Measurements from ENCODE around the gene VIM.
A peak's percentile ranks its signal among the peaks of the same experiment; 100 is the strongest.

VIM gene

DNA sequence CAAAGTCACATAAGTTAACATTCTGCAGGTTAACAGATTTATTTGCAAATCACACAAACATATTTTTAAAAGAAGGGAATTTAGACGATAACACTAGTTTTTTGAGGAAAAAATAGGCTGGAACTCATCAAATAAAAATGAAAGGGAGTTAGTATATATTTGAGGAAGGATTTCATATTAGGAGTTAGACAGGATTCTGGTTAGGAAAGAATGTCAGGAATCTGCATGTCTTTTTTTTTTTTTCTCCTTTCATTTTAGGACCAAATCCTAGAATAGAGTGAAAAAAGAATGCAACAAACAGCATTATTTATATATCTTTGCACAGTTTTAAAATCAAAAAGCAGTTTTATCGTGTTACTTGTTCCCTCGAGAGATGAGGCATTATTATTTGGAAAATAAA is 17.7 kb upstream of the VIM start:
- no peak for DNase-seq

DNA sequence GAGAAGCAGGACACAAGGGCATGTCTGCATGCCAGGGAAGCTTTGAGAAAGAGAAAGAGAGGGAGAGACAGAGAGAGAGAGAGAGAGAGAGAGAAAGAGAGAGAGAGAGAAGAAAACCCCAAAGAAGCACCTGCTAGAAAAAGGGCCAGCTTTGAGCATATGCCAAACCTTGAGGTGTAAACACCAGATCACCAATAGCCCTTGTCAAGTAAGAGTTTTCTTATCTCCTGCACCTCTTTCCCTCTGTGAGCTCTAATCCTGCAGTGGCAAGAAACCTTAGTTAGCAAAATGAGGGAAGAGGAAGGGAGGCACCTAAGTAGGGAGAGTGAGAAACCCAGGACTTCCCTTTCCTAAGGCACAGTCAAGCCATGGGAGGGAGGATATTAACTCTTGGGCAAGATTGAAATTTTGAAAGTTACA is 15.2 kb upstream of the VIM start:
- DNase-seq = no peak

DNA sequence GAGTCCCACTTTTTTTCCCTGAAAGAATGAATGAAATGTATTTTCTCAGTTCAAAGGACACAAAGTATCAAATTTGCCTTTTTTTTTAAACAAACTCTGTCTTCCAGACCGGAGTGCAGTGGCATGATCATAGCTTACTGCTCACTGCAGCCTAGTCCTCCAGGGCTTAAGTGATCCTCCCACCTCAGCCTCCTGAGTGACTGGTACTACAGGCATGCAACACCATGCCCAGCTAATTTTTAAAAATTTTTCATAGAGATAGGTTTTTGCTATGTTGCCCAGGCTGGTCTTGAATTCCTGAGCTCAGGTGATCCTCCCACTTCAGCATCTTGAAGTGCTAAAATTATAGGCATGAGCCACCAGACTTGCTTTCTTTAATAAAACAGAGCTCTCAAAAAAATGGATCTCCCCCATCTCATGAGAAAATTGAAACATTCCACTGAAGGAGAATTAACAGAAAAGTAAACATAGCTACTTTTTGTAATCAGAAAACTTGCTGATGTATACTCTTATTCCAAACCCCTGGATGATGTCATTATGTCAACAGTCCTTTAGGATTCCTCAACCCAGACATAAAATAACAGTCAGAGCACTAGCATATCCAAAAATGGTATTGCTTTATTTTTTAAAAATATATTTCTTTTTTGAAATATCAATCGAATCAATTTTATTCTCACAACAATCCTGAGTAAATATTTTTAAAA is 14.2 kb upstream of the VIM start:
- no peak for DNase-seq

DNA sequence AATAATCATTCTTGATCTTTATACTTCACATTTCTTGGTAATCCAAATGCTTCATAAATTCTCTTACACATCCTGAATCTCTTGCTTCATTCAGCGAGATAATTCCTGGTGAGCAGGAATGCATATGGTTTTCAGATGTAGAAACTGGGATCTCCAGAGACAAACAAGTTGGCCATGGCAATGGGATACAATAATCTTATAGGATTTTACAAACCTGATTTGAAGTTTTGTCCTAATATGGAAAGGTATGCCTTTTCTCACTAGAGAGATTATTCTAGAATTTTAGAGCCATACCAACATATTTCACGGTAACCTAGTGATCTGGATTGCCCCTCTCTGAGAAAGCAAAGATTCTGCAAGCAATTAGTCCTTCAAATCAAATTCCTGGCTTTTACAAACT is 13.5 kb upstream of the VIM start:
- DNase-seq = no peak

DNA sequence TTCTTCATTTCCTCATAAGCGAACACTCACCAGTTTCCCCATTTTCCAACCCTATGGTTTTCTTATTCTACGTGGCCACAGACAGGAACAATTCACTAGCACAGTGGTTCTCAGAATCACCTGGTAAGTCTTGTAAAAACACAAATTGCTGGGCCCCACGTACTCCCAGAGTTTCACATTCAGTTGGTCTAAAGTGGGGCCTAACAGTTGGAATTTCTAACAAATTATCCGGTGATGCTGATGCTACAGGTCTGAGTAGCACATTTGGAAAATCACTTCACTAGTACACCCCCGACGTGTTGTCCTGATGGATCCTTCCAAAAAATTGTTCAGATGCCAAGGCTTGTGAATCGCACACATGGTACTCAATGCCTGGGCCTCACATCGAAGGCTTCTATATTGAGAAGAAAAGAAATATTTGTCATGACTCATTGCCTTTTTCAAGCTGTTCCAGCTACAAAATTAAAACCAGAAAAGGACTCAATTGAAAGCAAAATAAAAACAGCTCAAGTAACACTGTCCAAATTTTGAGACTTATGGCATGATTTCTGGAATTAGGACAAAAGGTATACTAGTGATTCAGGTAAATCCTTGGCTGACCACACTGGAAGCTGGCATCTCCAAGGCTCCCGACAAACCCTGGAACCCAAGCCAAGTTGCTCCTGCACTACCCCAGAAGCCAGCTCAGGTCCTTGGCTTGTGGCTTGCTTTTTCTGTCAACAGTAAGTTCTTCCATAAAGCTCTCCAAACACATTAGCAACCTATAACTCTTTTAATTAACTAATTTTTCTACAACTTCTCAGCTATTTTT is 12.9 kb upstream of the VIM start:
- peak; percentile 65 for DNase-seq

DNA sequence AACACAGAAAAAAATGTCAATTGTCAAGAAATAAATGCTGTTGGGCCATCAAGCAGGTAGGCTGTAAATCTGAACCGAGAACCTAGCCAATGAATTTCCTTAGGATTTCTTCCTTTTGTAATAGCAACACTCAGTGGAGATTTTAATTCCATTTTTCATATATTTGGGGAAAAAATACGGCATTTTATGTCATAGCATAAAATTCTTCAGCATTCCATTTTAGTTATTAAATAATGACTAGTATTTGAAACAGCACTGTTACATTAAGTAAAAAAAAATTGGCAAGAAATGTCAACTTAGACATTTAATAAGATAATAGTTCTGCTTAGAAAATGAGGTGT is 12.3 kb upstream of the VIM start:
- DNase-seq = no peak

DNA sequence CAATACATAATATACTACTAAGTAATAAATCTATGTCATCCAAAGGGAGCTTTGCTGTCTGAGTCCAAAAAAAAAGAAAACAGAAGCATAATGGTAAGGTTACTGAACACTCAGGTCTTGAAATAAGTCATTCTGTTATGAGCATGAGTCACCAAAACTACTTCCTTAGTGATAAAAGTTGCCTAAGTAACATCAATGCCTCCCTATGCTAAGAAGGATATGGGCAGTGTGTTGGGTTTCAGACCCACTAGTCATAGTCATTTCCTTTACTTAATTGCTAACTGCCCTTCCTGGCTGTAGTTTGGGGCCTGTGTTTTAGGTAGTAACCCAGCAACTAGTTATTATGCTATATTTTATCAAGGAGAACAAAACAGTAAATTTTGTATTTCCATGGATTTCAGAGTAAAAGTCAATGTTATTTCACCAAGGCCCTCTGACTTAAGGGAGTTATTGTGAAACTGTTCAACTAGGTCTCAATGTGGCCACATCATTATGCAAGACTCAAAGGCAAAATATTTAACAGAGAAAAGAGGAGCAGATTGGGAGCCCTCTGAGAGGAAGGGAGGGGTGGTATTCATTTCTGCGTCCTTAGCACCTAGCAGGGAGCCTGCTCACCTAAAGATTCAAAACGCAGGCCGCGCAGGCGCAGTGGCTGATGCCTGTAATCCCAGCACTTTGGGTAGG is 11.7 kb upstream of the VIM start:
- DNase-seq = no peak

DNA sequence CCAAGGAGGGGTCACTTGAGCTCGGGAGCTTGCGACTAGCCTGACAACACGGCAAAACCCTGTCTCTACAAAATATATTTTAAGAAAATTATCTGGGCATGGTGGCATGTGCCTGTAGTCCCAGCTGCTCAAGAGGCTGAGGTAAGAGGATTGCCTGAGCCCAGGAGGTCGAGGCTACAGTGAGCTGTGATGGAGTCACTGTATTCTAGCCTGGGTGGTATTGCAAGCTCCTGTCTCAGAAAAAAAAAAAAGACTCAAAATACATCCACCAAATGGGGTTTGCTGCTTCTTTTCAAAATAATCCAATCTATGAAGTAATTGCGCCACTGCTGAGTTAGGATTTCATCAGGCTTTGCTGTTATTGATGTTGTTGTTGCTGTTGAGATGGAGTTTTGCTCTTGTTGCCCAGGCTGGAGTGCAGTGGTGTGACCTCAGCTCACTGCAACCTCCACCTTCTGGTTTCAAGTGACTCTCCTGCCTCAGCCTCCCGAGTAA is 11.1 kb upstream of the VIM start:
- no peak for DNase-seq

DNA sequence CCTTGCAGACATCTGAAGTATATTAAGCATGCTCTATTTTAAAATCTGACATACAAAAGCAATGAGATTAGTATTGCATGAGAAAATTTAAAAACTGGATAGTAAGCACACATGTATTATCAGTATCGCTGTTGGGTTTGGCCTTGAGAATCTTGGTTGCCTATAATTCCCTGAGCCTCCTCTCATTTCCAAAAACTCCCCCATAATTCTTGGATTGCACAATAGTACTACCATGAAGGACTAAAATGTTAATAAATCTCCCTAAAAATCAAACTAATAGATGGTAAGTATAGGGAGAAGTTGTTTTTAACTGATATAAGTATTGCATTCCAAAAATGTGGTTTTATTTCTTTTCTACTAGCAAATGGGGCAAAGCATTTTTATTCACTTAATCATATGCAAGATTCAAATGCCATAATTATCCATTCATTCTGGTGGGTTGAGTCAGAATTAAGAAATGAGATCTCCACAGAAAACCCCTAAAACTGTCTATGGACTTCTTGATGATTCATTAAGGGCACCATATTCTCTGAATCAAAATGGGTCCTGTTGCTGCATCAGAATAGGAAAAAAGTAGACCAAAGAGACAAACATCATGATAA is 10.3 kb upstream of the VIM start:
- DNase-seq = no peak

DNA sequence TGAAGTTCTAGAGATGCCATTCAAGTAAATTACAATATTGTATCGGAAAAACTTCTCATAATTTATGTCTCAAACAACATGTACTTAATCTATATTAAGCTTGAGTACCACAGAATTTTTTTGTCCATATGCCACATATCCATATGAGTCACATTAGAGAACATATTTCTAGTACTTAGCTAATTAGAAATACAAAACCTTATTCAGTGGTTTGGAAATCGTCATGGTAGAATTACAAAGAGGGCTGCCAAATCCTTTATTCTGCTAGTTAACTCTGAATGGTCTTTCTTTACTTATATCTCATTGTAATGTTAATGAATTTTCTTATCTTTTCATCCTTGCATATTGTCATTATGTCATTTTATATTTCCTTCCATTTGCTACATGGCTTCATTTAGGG is 9.0 kb upstream of the VIM start:
- DNase-seq = no peak

DNA sequence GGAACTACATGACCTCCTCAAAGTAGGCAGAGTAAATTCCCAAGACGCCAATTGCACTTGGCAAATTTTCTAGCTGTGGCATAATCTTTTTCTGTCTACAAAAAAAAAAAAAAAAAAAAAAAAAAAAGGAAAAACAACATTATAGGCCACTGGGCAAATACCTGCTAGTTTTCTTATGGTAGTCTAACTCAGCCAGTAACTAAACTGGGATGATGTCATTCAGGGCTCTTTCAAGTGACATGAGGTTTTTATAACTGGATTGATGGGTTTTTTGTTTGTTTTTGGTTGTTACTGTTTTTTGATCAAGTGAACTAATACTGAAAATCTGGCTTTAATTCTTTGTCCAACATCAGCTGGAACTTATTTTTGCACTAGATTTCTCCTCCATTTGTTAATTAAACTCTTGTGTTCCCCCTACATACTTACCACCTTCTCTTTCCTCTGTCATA is 7.4 kb upstream of the VIM start:
- DNase-seq = no peak

DNA sequence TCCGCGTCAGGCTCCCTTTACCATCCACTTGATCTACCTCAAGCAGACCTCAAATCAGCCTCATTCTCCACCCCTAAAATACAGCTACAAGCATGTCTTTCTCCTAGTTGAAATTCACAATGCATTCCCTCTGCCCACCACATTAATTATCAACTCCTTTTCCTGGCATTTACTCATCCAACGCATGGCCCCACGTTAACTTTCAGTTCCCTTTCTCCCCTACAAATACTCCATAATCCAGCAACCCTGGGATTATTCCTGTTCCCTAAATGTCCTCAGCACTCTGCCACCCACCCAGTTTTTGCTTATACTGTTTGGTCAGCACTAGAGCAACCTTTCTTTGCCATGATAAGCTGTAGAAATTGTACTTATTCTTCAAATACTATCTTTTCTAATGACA is 5.7 kb upstream of the VIM start:
- DNase-seq = no peak

DNA sequence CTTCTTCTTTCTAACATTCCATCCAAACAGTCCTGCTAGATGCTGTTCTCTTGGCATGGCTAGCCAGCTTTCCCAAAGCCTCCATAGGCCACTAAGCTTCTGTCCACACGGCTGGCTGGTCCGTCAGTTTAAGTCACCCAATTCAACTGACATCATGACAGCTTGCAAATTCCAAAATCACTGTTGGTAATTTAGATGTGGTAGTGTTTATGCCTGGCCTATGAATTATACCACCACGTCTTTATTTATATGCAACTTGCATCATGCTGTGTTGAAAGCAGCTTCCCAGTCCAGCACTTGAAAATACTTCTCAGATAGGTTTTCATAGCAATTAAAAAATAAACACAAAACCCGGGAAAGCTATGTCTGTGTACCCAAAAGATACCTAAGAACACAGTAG is 2.2 kb upstream of the VIM start:
- no peak for DNase-seq

DNA sequence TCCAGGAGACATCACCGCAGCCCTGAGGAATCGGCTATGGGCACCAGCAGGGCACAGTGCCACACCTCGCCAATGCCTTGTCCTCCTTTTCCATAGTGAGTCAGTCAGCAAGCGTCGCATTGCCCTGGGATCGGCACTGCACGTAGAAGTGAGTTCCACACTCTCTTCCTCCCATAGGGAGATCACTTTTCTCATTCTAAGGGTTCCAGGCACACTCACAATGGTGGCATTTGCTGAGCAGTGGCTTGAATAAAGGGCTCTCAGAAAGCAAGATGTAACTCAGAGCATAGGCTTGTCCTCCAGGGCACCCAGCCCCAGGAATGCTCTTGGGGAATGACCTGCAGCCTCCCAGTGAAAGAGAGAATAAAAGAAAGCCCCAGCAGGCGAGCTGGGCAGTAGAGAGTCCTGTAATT is 1.1 kb upstream of the VIM start:
- DNase-seq = no peak

DNA sequence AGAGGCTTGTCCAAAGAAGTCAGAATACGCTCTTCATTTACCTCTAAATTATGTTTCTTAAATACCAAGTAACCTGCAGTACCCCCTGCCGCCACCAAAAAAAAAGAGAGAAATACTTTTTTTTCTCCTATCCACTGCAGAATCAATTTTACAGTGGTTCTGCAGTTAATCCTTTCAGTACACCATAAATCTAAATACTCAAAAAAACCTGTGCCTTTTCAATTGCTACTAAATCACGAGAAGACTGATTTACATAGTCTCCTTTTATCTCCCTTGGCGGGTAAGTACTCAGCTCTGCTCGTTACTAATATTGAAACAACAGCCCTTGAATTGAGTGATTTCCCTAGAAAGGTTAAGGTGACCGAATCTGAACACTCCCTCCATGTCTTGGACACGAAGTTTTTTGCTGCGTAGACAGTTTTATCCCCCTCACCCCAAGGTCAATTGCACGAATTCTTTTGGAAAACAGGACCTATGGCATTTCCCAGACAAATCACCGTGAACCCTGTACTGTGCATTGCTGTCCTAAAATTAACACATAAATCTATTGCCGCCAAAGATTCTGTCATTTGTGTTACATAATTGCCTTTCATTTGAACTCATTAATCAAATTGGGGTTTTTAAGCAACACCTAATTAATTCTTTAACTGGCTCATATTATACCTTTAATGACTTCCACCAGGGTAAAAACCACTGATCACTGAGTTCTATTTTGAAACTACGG is 512 bp upstream of the VIM start:
- no peak for DNase-seq

DNA sequence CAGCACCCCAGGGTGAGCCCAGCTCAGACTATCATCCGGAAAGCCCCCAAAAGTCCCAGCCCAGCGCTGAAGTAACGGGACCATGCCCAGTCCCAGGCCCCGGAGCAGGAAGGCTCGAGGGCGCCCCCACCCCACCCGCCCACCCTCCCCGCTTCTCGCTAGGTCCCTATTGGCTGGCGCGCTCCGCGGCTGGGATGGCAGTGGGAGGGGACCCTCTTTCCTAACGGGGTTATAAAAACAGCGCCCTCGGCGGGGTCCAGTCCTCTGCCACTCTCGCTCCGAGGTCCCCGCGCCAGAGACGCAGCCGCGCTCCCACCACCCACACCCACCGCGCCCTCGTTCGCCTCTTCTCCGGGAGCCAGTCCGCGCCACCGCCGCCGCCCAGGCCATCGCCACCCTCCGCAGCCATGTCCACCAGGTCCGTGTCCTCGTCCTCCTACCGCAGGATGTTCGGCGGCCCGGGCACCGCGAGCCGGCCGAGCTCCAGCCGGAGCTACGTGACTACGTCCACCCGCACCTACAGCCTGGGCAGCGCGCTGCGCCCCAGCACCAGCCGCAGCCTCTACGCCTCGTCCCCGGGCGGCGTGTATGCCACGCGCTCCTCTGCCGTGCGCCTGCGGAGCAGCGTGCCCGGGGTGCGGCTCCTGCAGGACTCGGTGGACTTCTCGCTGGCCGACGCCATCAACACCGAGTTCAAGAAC is 1.1 kb downstream of the VIM start:
- DNase-seq = peak; percentile 95

DNA sequence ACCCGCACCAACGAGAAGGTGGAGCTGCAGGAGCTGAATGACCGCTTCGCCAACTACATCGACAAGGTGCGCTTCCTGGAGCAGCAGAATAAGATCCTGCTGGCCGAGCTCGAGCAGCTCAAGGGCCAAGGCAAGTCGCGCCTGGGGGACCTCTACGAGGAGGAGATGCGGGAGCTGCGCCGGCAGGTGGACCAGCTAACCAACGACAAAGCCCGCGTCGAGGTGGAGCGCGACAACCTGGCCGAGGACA is 1.6 kb downstream of the VIM start:
- no peak for DNase-seq

DNA sequence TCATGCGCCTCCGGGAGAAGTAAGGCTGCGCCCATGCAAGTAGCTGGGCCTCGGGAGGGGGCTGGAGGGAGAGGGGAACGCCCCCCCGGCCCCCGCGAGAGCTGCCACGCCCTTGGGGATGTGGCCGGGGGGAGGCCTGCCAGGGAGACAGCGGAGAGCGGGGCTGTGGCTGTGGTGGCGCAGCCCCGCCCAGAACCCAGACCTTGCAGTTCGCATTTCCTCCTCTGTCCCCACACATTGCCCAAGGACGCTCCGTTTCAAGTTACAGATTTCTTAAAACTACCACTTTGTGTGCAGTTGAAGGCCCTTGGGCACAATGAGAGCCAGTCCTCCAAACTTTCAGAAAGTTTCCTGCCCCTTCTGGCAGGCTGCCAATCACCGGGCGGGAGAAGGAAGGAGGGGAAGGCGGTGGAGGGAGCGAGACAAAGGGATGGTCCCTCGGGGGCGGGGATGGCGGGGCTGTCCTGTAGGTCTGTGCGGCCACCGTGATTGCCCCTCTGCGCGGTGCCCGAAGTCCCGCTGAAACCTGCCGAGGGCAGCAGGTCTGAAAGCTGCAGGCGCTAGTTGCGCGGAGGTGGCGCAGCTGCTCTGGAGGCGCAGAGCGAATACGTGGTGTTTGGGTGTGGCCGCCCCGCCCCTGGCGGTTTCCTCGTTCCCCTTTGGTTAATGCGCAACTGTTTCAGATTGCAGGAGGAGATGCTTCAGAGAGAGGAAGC is 2.1 kb downstream of the VIM start:
- peak; percentile 90 for DNase-seq

DNA sequence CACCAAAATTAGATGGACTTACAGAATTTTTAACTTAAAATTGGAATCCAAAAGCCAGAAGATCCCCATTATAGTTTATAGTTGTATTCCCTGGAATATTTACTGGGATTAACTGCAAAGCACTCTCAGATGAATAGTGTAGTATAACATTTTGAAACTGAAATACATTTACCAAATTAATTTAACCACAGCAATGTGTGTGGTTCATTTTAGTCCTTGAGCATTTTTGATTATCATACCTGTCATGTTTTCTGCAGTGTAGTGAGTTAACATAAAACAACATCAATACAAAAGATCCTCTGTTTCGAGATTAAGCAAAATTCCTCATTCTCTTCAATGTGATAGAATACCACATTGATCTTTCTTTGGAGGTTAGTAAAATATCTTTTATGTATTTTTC is 3.7 kb downstream of the VIM start:
- DNase-seq = no peak

DNA sequence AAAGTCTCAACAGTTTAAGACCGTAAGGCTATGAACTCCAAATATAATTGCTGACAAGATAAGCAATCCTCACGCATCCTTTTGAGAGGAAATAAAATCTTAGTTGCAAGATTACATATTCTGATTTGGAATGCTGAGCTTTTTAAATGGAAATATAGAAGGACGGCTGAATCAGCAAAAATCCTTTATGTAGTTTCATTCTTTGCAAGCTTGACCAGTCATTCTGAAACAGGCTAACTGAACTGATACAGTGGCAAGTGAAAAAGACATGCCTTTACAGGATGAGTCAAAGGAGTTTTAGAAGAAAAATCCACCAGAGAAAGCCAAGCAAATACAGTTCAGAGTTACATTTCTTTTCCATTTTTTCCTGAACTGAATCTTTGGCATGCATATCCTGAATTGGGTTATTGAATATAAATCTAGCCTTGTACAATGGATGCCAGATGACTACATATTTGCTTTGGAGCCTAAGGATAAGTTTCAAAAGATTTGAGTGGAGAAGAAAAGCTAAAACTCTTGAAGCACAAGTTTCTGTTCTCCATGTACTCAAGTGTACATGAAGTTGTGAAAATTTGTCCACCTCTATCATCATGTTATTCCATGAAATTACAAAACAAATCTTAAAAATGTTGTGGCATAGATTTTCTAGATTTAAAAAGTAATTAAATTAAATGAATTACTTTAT is 4.4 kb downstream of the VIM start:
- DNase-seq = no peak
